ENCODE results near the gene TXN2.

TXN2 gene

GRCh38 chr22:36480941-36481392, 473 bp downstream of the TXN2 start:
- no peak for DNase-seq

DNA sequence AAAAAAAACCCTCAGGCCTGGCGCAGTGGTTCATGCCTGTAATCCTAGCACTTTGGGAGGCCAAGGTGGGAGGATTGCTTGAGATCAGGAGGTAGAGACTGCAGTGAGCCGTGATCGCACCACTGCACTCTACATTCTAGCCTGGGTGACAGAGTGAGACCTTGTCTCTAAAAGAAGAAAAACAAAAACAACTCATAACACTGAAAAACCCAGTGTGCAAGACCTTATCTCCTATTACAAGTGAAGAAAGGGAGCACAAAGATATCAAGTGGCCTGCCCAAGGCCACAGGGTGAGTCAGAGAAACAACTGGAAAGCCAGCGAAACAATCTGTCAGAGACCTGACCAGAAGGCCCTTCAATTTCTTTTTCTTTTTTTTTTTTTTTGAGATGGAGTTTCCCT, 2.5 kb downstream of the TXN2 start:
- DNase-seq, result no peak

GRCh38 chr22:36475341-36475740, 6.1 kb downstream of the TXN2 start:
- no peak for DNase-seq

- DNase-seq, result no peak
Measured at GRCh38 chr22:36472689-36473088, 8.8 kb downstream of the TXN2 start.

- no peak for DNase-seq
Measured at GRCh38 chr22:36471341-36471821, 10.1 kb downstream of the TXN2 start.

GRCh38 chr22:36470994-36471331, 10.5 kb downstream of the TXN2 start:
- no peak for DNase-seq

GRCh38 chr22:36470162-36470993, 11.1 kb downstream of the TXN2 start:
- peak; percentile 90 for DNase-seq

GRCh38 chr22:36469094-36469710, 12.2 kb downstream of the TXN2 start:
- no peak for DNase-seq

- DNase-seq, result no peak
Measured at GRCh38 chr22:36467946-36468345, 13.5 kb downstream of the TXN2 start.

- no peak for DNase-seq
Measured at GRCh38 chr22:36467042-36467810, 14.2 kb downstream of the TXN2 start.

- DNase-seq, result no peak
Measured at GRCh38 chr22:36466258-36466657, 15.2 kb downstream of the TXN2 start.

GRCh38 chr22:36465232-36466021, 16.0 kb downstream of the TXN2 start:
- DNase-seq, result no peak

GRCh38 chr22:36464715-36465231, 16.7 kb downstream of the TXN2 start:
- no peak for DNase-seq

- DNase-seq, result no peak
Measured at GRCh38 chr22:36463783-36464184, 17.7 kb downstream of the TXN2 start.

DNA sequence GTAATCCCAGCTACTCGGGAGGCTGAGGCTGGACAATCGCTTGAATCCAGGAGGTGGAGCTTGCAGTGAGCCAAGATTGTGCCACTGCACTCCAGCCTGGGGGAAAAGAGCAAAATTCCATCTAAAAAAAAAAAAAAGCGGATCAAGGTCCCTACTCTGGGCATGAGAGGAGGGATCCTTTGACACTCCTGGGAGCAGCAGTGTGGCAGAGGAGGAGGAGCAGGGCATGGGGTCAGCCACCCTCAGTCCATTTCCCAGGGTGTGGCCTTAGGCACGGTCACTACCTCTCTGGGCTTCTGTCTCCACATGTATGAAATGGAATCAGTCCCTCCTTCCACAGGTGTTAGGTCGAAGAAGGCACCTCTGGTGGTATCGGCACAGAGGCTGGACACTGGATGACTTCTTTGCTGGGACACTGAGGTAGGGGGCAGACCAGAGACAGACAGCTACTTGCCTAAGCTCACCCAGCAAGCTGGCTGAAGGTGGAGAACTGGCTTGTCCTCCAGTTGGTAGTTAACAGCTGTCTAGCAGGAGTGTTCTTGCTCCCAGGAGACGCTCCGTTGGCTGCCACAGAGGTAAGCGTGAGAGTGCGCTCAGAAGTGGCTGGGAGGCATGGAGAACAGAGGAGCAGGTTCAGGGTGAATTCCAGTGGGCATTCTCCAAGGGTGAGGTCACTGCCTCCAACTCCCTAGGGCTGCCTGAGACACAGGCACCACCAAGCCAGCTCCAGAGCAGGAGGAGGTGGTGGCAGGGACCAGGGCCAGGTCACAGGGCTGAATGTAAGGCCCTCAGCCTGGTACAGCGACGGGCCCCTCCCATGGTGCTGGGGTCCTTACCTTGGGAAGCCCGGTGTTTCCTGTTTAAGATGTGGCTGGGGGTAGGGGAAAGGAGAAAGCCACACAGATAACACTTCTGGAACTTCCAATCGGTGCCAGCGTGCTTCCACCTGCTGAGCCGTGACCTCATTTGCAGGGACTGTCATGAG, 19.5 kb downstream of the TXN2 start:
- no peak for DNase-seq

DNA sequence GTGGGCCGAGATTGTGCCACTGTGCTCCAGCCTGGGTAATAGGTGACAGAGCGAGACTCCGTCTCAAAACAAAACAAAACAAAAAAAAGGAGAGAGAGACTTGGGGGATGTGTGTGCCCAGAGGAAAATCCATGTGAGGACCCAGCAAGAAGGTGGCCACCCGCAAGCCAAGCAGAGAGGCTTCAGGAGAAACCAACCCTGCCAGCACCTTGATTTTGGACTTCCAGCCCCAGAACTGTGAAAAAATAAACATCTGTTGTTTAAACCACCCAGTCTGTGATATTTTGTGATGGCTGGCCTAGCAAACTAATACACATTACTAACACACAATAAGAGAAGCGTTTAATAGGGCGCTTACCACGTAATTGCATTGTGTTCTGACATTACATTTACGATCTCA, 21.2 kb downstream of the TXN2 start:
- DNase-seq, result no peak

GRCh38 chr22:36457688-36458450, 23.6 kb downstream of the TXN2 start:
- DNase-seq, result no peak

DNA sequence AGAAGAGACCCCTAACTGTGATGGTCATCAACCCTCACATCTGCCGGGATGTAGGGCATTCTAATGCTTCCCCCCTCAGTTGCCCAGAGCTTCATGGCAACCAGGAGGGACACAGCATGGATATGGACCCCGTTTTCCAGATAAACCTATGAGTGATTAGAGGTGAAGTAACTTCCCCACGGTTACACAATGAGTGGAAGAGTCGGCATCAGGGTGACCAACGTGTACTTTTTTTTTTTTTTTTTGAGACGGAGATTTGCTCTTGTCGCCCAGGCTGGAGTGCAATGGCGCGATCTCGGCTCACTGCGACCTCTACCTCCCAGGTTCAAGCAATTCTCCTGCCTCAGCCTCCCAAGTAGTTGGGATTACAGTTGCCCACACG, 25.0 kb downstream of the TXN2 start:
- DNase-seq, result no peak

DNA sequence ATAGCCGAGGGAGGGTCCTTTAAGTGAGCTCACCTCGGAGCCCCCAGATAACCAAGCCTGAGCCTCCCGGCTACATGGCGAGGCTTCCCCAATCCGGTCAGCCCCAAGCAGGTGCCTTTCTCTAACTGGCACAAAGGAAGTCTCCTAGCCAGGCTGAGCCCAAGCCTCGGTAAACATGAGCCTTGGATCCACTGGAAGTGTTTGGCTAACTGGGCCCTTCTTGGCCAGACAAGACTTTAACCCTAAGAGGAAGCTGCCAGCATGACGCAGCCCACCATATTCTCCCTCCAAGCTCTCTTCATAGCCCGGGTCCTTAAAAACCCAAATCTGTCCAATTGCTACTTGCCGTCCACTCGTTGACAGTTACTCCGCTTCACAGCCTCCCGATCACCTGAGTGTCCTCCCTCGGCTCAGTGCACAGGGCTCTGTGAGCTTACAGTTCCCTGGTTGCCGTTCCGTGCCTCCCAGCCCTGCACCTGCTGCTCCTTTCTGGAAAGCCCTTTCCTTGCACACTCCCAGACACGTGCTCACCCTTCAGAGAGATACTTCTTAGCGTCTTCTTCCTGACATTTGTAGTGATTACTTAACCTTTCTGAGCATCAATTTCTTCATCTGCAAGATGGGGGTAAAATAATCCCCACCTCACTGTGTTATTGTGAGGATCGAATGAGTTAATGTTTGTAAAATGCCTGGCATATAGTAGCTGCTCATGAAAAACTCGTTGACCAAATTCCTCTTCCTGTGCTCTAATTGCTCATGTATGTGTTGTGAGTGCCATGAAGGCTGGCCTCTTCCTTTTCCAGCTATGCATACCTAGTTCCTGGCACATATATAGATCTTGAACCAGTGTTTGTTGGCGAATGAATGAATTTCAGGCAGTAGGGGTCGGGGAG, 25.6 kb downstream of the TXN2 start:
- no peak for DNase-seq

Measured in CD4-positive, alpha-beta T cell treated with Interleukin-4 for 4 hours (primary cell).